Transverse colon (tissue), 4 donors: Measurements from ENCODE around the gene ASB10. TPM values are rescaled to one million over a fixed set of nuclear protein-coding genes. Genes with fewer than 3 reads are reported as not detected.

Experiments
- DNase-seq: peaks from one replicate; pipeline ENCODE4 v3.0.0-alpha.2; 2019
- H3K27ac ChIP-seq, 4 donors: fragments of 200-600 bp; sonication (generic); 2 replicates each; pipeline ENCODE4 v1.5.1; 2016 to 2018; ENCODE audit warnings: inconsistent platforms in 4 of 4
- H3K27me3 ChIP-seq: fragments of 200-600 bp; sonication (generic); 2 replicates; pipeline ENCODE4 v1.5.1; 2017; ENCODE audit warnings: inconsistent platforms
- H3K36me3 ChIP-seq, 4 donors: fragments of 200-600 bp; sonication (generic); 2 replicates each; pipeline ENCODE4 v1.5.1; 2017 to 2019; ENCODE audit warnings: inconsistent platforms in 4 of 4
- H3K4me1 ChIP-seq, 4 donors: fragments of 200-600 bp; sonication (generic); 2 replicates each; pipeline ENCODE4 v1.5.1; 2017 to 2020; ENCODE audit warnings: inconsistent platforms in 4 of 4
- H3K4me3 ChIP-seq, 4 donors: fragments of 200-600 bp; sonication (generic); 1 replicate in 1 of 4; 2 replicates in 3 of 4; pipeline versions ENCODE4 v1.5.1 to v1.6.1; 2017 to 2019; ENCODE audit warnings: inconsistent platforms in 4 of 4
- H3K9me3 ChIP-seq, 2 donors: fragments of 200-600 bp; sonication (generic); 2 replicates each; pipeline ENCODE4 v1.5.1; 2017 to 2019; ENCODE audit warnings: inconsistent platforms in 2 of 2
- EP300 ChIP-seq: sonication (generic); formaldehyde crosslinking; IDR thresholded peaks from one replicate; pipeline ENCODE4 v1.6.1; 2017; ENCODE audit warnings: antibody characterized with exemption, low read depth
- POLR2A ChIP-seq: fragments of 450-650 bp; IDR thresholded peaks from one replicate; pipeline ENCODE4 v1.6.1; 2016; ENCODE audit warnings: antibody characterized with exemption, mild to moderate bottlenecking, moderate library complexity
- POLR2AphosphoS5 ChIP-seq, 3 donors: sonication (generic); formaldehyde crosslinking; IDR thresholded peaks; one replicate each; pipeline ENCODE4 v1.6.1; 2016; ENCODE audit warnings: antibody characterized with exemption in 3 of 3
- WGBS, 2 donors: methylation state at CpG; one replicate each; pipeline ENCODE4 v1.1.5; 2018; ENCODE audit warnings: low coverage in 1 of 2; 5-methylcytosine and 5-hydroxymethylcytosine counted together
- in situ Hi-C, 4 donors: fragments of 200-750 bp; cut with MboI; loops; one replicate each; pipeline versions ENCODE4 v1.15.0 to v1.15.1; 2017; ENCODE audit warnings: low sequenced_read_pairs in 3 of 4, low pct_ligation_motif_present in 1 of 4, low pct_unique_long_range_greater_than_20kb in 1 of 4
- intact Hi-C: fragments of 100-400 bp; cut with DNase I; formaldehyde crosslinking; loops from one replicate; pipeline ENCODE4 v1.15.1; 2023; ENCODE audit warnings: low total_unique reads
- total RNA-seq, 4 donors: library from RNA; depleted of rRNA; stranded (reverse); fragments of >200 nt; gene quantifications; one replicate each; pipeline ENCODE4 v1.1.0, GENCODE V29; 2016
- TF ChIP-seq, protein P1 (sequence below), 5 experiments: fragments of 200-600 bp in 3 of 5; fragments of 450-650 bp in 2 of 5; sonication (generic) in 3 of 5; IDR thresholded peaks; 1 replicate in 2 of 5; 2 replicates in 3 of 5; pipeline ENCODE4 v1.5.1; 2016 to 2017; ENCODE audit warnings: antibody characterized with exemption in 5 of 5, inconsistent platforms in 3 of 5, mild to moderate bottlenecking in 2 of 5, moderate library complexity in 1 of 5

The ASB10 gene
- total RNA-seq, 4 donors from 2014 or later, result not detected

- TF ChIP-seq POLR2A (no peak), POLR2AphosphoS5 (IDR thresholded peaks at IDR 0.05) (no peak), EP300 (no peak)
- TF ChIP-seq, protein P1, sequence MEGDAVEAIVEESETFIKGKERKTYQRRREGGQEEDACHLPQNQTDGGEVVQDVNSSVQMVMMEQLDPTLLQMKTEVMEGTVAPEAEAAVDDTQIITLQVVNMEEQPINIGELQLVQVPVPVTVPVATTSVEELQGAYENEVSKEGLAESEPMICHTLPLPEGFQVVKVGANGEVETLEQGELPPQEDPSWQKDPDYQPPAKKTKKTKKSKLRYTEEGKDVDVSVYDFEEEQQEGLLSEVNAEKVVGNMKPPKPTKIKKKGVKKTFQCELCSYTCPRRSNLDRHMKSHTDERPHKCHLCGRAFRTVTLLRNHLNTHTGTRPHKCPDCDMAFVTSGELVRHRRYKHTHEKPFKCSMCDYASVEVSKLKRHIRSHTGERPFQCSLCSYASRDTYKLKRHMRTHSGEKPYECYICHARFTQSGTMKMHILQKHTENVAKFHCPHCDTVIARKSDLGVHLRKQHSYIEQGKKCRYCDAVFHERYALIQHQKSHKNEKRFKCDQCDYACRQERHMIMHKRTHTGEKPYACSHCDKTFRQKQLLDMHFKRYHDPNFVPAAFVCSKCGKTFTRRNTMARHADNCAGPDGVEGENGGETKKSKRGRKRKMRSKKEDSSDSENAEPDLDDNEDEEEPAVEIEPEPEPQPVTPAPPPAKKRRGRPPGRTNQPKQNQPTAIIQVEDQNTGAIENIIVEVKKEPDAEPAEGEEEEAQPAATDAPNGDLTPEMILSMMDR (IDR thresholded peaks at IDR 0.05), result no peak
Measured at GRCh38 chr7:151213826-151214225, 26.8 kb upstream of the ASB10 start.

GRCh38 chr7:151212626-151213025, 25.6 kb upstream of the ASB10 start:
- peaks cover 0 to 31% (median 15%) of the 10 kb centered on the region in 4 donors for H3K36me3 ChIP-seq
- in situ Hi-C loops (no loop called here), intact Hi-C loops (no loop called here)
- 89 to 90% methylated on average over 2 to 5 of the region's 5 CpGs for WGBS, 2 donors
- H3K4me3 ChIP-seq, result no peak overlapping the region
- TF ChIP-seq, protein P1 (IDR thresholded peaks at IDR 0.05), result no peak
- no peak for TF ChIP-seq EP300
- TF ChIP-seq POLR2AphosphoS5 (IDR thresholded peaks at IDR 0.05), result no peak
- TF ChIP-seq POLR2A, result no peak
- H3K4me1 ChIP-seq, result peaks cover 0 to 6% (median 0%) of the 10 kb centered on the region in 4 donors
- no peaks in the 10 kb centered on the region for H3K27me3 ChIP-seq
- no peaks in the 10 kb centered on the region for H3K9me3 ChIP-seq
- no peak overlapping the region for H3K27ac ChIP-seq
- DNase-seq, result no peak

More at GRCh38 chr7:151213826-151214225, 26.8 kb upstream of the ASB10 start:
- intact Hi-C loops, result no loop called here
- Histone ChIP-seq H3K27ac (no peak overlapping the region), H3K27me3 (no peaks in the 10 kb centered on the region), H3K4me1 (peaks cover 0 to 6% (median 0%) of the 10 kb centered on the region in 4 donors), H3K4me3 (no peak overlapping the region), H3K36me3 (peaks cover 0 to 42% (median 20%) of the 10 kb centered on the region in 4 donors), H3K9me3 (no peaks in the 10 kb centered on the region)
- DNase-seq, result no peak
- in situ Hi-C loops, result no loop called here
- 89% methylated on average over 3 of the region's 3 CpGs; no CpG with 5 or more reads in 1 of the 2 donors for WGBS, 2 donors

GRCh38 chr7:151211155-151211772, 24.2 kb upstream of the ASB10 start:
- TF ChIP-seq, protein P1 (IDR thresholded peaks at IDR 0.05), result no peak
- no peak for TF ChIP-seq EP300
- TF ChIP-seq POLR2A, result no peak
- no peak for TF ChIP-seq POLR2AphosphoS5 (IDR thresholded peaks at IDR 0.05)
- Histone ChIP-seq H3K27me3 (peaks cover 6% of the 10 kb centered on the region), H3K4me3 (no peak overlapping the region), H3K9me3 (no peaks in the 10 kb centered on the region), H3K27ac (no peak overlapping the region), H3K36me3 (peaks cover 0 to 17% (median 8%) of the 10 kb centered on the region in 4 donors), H3K4me1 (peaks cover 0 to 6% (median 0%) of the 10 kb centered on the region in 4 donors)
- intact Hi-C loops (no loop called here), in situ Hi-C loops (no loop called here)
- DNase-seq, result no peak
- WGBS, 2 donors, result 75 to 90% methylated on average over 1 to 3 of the region's 3 CpGs

GRCh38 chr7:151210087-151210854, 23.2 kb upstream of the ASB10 start, which contains the start of gene H2BK1:
Gene H2BK1, minus strand, starts transcription at chr7:151210488. Its CDS starts 170 bp downstream, at chr7:151210318.
- H3K27ac ChIP-seq, result no peak within 1 kb of the TSS
- 86 to 91% methylated on average over 12 to 17 of the region's 17 CpGs for WGBS, 2 donors
- intact Hi-C loops, result no loop called here
- no peak for DNase-seq
- TF ChIP-seq POLR2AphosphoS5 (IDR thresholded peaks at IDR 0.05), result no peak
- TF ChIP-seq EP300, result no peak
- no peak for TF ChIP-seq POLR2A
- TF ChIP-seq, protein P1 (IDR thresholded peaks at IDR 0.05), result no peak
- peaks cover 0 to 15% (median 4%) of the 10 kb centered on the region in 4 donors for H3K36me3 ChIP-seq
- H3K4me1 ChIP-seq, result no peaks in the 10 kb centered on the region
- H3K9me3 ChIP-seq, result no peaks in the 10 kb centered on the region
- peaks cover 10% of the 10 kb centered on the region for H3K27me3 ChIP-seq
- in situ Hi-C loops, result no loop called here
- H3K4me3 ChIP-seq, result no peak within 1 kb of the TSS
